NCI-H345 treated with DMSO at 0.1 percent for 48 hours (cell line): ENCODE results near the gene STIP1.
A peak's percentile ranks its signal among the peaks of the same experiment; 100 is the strongest.

ENCODE experiments used
- DNase-seq: peaks from one replicate; lab custom pipeline; 2025; ENCODE audit not compliant: unreplicated experiment; lab: John Stamatoyannopoulos, UW

STIP1 gene

DNA sequence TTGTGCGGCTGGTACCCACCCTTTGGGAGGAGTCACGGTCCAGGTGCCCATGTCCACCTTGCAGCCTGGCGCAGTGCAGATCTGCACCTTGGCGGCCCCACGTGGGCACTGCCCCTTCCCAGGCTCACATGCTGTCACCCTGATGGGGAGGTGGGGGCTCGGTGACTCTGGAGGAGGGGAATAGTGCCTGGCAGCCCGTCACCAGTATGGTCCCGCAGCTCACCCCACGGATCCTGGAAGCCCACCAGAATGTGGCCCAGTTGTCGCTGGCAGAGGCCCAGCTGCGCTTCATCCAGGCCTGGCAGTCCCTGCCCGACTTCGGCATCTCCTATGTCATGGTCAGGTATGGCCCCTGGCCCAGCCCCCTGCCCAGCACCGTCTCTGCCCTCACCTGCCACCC, 34.8 kb downstream of the STIP1 start:
- no peak for DNase-seq

- no peak for DNase-seq
These were observed 36.7 kb downstream of the STIP1 start for GRCh38 chr11:64222651-64223000.

DNA sequence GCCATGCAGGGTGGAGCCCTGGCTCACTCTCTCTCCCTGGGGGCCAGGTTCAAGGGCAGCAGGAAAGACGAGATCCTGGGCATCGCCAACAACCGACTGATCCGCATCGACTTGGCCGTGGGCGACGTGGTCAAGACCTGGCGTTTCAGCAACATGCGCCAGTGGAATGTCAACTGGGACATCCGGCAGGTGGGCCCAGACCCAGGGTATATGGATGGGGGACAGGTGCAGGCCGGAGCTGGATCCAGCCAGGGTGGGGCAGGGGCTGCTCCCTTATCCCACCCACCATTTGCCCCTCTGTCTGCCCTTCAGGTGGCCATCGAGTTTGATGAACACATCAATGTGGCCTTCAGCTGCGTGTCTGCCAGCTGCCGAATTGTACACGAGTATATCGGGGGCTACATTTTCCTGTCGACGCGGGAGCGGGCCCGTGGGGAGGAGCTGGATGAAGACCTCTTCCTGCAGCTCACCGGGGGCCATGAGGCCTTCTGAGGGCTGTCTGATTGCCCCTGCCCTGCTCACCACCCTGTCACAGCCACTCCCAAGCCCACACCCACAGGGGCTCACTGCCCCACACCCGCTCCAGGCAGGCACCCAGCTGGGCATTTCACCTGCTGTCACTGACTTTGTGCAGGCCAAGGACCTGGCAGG, 37.2 kb downstream of the STIP1 start:
- DNase-seq, result no peak

DNA sequence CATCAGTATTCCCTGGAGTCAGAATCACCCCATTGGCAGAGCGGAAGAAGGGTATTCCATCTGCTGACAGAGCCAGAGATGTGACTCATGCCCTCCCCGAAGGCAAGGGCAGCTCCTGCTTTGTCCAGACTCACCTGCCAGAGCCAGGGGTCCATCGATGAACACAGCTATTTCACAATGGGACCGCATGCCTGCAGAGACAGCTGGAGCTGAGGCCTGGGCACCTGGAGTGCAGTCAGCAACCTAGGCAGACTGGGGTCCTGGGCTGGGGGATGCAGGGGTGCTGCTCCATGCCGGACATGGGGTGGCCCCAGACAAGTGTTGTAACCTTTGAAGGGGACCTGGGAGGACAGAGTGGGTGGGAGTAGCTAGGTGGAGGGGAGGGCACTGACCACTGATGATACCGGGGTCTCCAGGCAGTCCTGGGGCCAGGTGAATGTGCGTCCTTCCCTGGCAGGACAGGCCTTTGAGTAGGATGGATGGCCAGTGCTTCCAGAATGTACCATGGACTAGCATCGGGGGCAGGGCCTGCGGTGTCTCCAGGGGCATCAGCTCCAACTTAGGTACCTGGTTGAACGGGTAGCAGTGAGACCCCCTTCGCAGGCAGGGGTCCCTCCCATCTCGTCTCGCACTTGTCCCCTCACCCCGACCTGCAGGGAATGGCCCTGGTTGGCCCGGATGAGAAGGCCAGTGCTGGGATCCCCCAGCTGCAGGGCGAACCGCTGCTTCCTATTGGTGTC, 38.4 kb downstream of the STIP1 start:
- no peak for DNase-seq

- DNase-seq, result no peak
These were observed 39.1 kb downstream of the STIP1 start for GRCh38 chr11:64224891-64225607.

GRCh38 chr11:64225608-64226506, 39.9 kb downstream of the STIP1 start, which contains the start of the genes NUDT22 and TRPT1:
Gene NUDT22 (plus strand): TSS chr11:64226274. CDS start chr11:64226653, 379 bp downstream.
Gene TRPT1 (minus strand): TSS chr11:64226186. CDS start chr11:64225860, 326 bp downstream.
- DNase-seq, result peak; percentile 72

GRCh38 chr11:64226507-64227051, 40.6 kb downstream of the STIP1 start:
- peak; percentile 18 for DNase-seq

- no peak for DNase-seq
These were observed 41.5 kb downstream of the STIP1 start for GRCh38 chr11:64227405-64227956.

GRCh38 chr11:64229090-64229743, 43.2 kb downstream of the STIP1 start:
- no peak for DNase-seq

- no peak for DNase-seq
These were observed 43.8 kb downstream of the STIP1 start for GRCh38 chr11:64229744-64230170.

DNA sequence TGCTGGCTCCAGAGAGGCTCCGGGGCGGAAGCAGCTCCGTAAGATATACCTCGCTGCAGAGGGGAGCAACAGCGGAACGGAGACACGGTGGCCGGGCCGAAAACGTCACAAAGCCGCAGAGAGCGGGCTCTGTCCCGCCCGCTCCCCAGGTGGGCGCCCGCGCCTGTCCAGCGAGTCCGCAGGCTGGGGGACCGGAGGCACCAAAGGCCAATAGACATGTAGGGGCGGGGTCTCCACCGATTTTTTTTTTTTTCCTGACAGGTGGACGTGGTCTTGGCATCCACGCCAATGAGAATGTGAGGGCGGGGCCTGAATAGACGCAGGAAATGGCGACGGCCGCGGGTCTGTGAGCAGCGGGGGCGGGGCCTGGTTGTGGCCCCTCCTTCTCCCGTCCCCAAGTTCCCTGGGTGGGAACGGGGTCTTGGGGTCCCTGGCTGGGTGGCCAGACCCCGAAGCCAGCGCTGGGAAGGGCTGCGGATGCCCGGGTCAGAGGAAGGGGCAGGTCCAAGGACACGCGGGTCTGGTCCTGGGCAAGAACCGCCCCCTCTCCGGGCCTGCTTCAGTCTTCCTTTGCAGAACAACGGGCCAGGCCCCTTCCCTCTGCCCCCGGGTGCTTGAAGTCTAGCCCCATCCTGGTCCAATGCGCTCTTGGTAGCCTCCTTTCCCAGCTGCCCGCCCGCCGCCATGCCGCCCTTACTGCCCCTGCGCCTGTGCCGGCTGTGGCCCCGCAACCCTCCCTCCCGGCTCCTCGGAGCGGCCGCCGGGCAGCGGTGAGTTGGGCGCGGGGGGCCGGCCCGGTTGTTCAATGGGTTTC, 44.4 kb downstream of the STIP1 start, which contains the start of gene DNAJC4:
Gene DNAJC4 (plus strand): TSS at position 378 of the 814 bp plus-strand sequence. CDS start 307 bp downstream, at position 685.
- DNase-seq, result peak; percentile 90

DNA sequence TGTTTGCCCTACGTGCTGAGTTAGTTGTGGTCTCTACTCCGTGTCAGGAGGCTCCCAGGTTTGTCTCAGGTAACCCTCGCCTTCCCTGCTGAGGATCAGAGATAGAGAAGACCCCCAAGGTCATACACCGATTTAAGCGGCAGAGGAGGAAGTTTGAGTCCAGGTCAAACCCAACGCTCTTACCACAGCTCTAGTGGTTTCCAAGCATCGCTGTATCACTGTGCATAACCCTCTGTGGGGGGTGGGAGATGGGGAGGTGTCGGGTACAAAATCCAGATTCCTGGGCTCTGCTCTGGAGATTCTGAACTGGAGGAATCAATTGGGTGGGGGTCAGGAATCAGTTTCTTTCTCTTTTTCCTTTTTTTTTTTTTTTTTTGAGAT, 45.0 kb downstream of the STIP1 start:
- no peak for DNase-seq

GRCh38 chr11:64231546-64231945, 45.6 kb downstream of the STIP1 start:
- no peak for DNase-seq

DNA sequence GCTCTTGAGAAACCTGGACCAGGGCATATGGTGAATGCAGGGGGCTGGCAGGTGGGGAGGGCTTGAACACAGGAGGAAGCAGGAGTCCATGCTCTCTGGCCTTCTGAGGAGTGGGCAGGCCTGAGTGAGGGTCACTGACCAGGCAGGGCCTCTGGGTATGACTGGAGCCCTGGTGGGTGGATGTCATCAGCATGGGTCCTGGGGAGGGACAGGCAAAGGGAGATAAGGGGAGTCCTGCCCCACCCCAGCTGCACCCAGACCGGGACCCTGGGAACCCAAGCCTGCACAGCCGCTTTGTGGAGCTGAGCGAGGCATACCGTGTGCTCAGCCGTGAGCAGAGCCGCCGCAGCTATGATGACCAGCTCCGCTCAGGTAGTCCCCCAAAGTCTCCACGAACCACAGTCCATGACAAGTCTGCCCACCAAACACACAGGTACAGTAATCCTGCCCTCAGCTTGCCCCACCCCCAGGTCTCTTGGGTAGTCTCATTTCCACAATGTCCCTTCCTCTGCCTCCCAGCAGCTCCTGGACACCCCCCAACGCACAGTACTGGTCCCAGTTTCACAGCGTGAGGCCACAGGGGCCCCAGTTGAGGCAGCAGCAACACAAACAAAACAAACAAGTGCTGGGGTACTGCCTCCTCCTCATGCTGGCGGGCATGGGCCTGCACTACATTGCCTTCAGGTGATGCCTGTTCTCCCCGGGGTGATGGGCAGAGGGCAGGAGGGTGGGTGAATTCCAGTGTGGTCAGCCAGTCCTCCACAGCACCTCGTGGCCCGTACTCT, 46.4 kb downstream of the STIP1 start:
- no peak for DNase-seq

- DNase-seq, result no peak
These were observed 47.0 kb downstream of the STIP1 start for GRCh38 chr11:64232967-64233315.

DNA sequence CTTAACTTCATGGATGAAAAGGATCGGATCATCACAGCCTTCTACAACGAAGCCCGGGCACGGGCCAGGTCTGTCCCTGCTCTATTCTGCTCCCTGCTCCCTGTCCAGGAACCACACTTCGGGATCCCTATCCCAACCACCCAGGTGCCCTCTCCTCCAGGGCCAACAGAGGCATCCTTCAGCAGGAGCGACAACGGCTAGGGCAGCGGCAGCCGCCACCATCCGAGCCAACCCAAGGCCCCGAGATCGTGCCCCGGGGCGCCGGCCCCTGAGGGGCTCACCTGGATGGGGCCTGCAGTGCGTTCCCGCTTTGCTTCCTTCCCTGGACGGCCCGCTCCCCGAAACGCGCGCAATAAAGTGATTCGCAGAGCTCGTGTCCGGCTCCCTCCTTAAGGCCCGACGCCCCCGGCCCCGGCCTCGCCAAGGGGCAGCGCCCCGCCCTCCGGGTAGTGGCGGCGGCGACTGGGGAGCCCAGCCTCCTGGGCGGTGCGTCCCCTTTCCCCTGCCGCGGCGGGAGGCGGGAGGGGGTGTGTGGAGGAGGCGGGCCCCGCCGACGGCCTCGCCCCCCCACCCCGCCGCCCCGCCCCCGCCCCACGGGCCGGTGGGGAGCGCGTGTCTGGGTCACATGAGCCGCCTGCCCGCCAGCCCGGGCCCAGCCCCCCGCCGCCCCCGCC, 48.1 kb downstream of the STIP1 start, which contains the start of gene VEGFB:
Gene VEGFB (plus strand): TSS at position 672 of the 674 bp plus-strand sequence. CDS start 250 bp downstream, outside the sequence.
- peak; percentile 30 for DNase-seq

DNA sequence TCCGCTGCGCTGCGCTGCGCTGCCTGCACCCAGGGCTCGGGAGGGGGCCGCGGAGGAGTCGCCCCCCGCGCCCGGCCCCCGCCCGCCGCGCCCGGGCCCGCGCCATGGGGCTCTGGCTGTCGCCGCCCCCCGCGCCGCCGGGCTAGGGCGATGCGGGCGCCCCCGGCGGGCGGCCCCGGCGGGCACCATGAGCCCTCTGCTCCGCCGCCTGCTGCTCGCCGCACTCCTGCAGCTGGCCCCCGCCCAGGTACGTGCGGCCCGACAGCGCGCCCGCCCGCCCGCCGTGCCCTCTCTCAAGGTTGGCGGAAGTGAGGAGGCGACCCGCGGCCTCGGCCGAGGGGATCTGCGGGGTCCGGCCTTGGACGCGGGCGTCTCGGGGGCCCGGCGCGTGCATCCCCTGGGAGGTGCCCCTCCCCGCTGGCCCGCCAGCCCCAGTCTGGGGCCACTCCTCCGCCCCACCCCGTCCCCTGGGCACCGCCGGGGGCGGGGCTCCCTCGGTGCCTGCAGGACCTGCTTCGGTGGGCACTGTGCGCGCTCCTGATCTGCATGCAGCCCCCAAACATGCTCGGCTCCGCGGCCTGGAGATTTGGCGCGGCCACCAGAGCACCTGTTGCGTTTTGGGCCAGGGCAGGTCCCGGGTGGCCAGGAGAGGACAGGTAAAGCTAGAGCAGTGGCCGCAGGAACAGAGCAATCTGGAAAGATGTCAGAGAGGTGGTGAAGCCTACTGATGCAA, 48.8 kb downstream of the STIP1 start:
- DNase-seq, result no peak
